Small intestine (tissue), 7 donors: ENCODE results near the gene RIPK4. TPM values are rescaled to one million over a fixed set of nuclear protein-coding genes. Genes with fewer than 3 reads are reported as not detected.
"Not testable (repeated sequence)": the region's sequence is repeated elsewhere in the genome, so short reads cannot be mapped to it uniquely, and the experiment has no call there.

ENCODE experiments used
- DNase-seq, 2 donors: peaks; one replicate each; pipeline versions ENCODE4 v3.0.0 to v3.0.0-alpha.2; 2013
- FAIRE-seq: peaks from 2 replicates; lab custom pipeline; 2012; peaks lifted over from hg19 to GRCh38; lab: Jason Lieb, UNC
- H3K27ac ChIP-seq, 3 donors: one replicate each; pipeline ENCODE4 v1.5.1; 2013; ENCODE audit warnings: low read length in 2 of 3, mild to moderate bottlenecking in 2 of 3, control low read depth in 1 of 3, inconsistent platforms in 1 of 3, low read depth in 1 of 3, moderate library complexity in 1 of 3
- H3K27me3 ChIP-seq, 3 donors: one replicate each; pipeline ENCODE4 v1.6.1; 2013; ENCODE audit warnings: low read length in 3 of 3, inconsistent platforms in 1 of 3; ENCODE audit not compliant: control insufficient read depth in 3 of 3, insufficient read depth in 3 of 3
- H3K36me3 ChIP-seq, 3 donors: one replicate each; pipeline ENCODE4 v1.6.1; 2013; ENCODE audit warnings: low read length in 3 of 3, inconsistent platforms in 1 of 3, low read depth in 1 of 3, mild to moderate bottlenecking in 1 of 3, moderate library complexity in 1 of 3; ENCODE audit not compliant: control insufficient read depth in 3 of 3, insufficient read depth in 2 of 3
- H3K4me1 ChIP-seq, 3 donors: one replicate each; pipeline ENCODE4 v1.6.1; 2013; ENCODE audit warnings: low read length in 2 of 3, inconsistent platforms in 1 of 3, low read depth in 1 of 3, mild to moderate bottlenecking in 1 of 3, moderate library complexity in 1 of 3; ENCODE audit not compliant: control insufficient read depth in 3 of 3, insufficient read depth in 2 of 3
- H3K4me3 ChIP-seq, 3 donors: one replicate each; pipeline ENCODE4 v1.5.1; 2013; ENCODE audit warnings: low read length in 3 of 3, control low read depth in 1 of 3, inconsistent platforms in 1 of 3, low read depth in 1 of 3, mild to moderate bottlenecking in 1 of 3, moderate library complexity in 1 of 3
- H3K9me3 ChIP-seq, 2 donors: one replicate each; pipeline ENCODE4 v1.6.1; 2013; ENCODE audit warnings: low read depth in 1 of 2, low read length in 1 of 2; ENCODE audit not compliant: control insufficient read depth in 2 of 2, insufficient read depth in 1 of 2
- WGBS, 3 donors: extraction: QIAGEN DNeasy Blood & Tissue Kit; methylation state at CpG; one replicate each; pipeline ENCODE4 v1.1.7; 2013; 5-methylcytosine and 5-hydroxymethylcytosine counted together
- polyA plus RNA-seq, 4 donors: library from polyadenylated mRNA; stranded (reverse) in 3 of 4; unstranded in 1 of 4; fragments of 200-250 nt in 3 of 4; fragments of 120-200 nt in 1 of 4; gene quantifications; one replicate each; pipeline versions ENCODE4 v1.2.1 to v1.2.3, GENCODE V29; 2013
- donor health status: healthy with polysubstance abuse.
- donor health status: control.
- donor health status: control.
- donor health status: Bipolar disorder and iron deficiency.
- donor health status: healthy.

Gene RIPK4
- polyA plus RNA-seq, 4 donors: 9.7 to 28.4 (median 20.5) TPM

DNA sequence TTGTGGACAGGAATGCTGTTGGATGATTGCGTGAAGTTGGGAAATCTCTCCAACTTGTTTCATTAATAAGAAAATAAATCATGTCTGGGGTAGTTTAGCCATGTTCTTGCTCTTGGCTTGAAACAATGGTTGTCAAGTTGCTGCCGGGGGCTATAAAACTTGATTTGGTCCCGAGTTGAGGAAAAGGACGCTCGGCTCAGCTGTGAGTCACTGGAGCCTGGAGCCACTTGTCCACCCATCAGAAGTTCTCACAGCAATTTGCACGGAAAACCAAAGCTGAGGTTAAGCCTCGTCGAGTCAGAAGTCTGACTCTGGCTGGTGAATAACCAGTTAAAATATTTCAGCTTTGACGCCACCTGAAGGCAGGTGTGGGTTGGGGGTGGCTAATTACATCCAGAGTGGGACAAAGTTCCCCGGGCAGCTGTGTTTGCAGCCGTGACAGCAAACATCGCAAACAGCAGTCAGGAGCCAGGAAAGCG, 19.7 kb upstream of the RIPK4 start:
- Histone ChIP-seq H3K4me1 (peaks cover 0 to 22% (median 0%) of the 10 kb centered on the region in 3 donors), H3K4me3 (no peak overlapping the region), H3K36me3 (no peaks in the 10 kb centered on the region), H3K27me3 (no peaks in the 10 kb centered on the region), H3K9me3 (no peaks in the 10 kb centered on the region), H3K27ac (no peak overlapping the region)
- WGBS, 3 donors: 18 to 56% (median 34%) methylated on average over 13 of the region's 13 CpGs
- DNase-seq: peak in 1 of 2 donors; percentile 70
- FAIRE-seq: no peak

DNA sequence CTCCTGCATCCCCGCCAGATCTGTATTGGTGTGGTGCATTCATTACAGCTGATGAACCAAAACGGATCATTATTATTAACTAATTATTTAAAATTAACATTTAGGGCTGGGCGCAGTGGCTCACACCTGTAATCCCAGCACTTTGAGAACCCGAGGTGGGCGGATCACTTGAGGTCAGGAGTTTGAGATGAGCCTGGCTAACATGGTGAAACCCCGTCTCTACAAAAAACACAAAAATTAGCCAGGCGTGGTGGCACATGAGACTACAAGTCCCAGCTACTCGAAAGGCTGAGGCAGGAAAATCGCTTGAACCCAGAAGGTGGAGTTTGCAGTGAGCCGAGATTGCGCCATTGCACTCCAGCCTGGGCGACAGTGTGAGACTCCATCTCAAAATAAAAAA, 18.4 kb upstream of the RIPK4 start:
- H3K27ac ChIP-seq, DNase-seq, H3K9me3 ChIP-seq, H3K36me3 ChIP-seq, H3K4me3 ChIP-seq, H3K27me3 ChIP-seq, FAIRE-seq: not testable (repeated sequence)
- peaks cover 0 to 23% (median 0%) of the 10 kb centered on the region in 3 donors for H3K4me1 ChIP-seq
- 81 to 89% (median 86%) methylated on average over 12 of the region's 12 CpGs for WGBS, 3 donors

DNA sequence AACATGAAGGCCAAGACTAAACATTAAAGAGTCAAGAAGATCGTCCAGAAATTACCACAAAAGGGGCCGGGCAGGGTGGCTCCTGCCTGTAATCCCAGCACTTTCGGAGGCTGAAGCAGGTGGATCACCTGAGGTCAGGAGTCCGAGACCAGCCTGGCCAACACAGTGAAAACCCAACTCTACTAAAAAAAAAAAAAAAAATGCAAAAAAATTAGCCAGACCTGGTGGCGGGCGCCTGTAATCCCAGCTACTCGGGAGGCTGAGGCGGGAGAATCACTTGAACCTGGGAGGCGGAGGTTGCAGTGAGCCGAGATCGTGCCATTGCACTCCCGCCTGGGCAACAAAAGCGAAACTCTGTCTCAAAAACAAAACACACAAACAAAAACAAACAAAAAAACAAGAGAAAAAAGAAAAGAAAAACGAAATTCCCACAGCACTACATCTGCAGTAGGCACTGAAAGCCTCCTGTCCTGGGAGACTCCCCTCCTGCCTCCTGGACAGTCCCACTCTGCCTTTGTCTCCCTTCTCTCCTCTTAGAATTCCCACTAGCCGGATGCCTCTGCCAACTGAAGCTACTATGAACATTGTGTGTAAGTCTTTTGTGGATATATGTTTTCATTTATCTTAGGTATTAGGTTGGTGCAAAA, 17.7 kb upstream of the RIPK4 start:
- Histone ChIP-seq H3K27ac (peak overlapping the region in 1 of 3 donors; percentile 68), H3K36me3 (no peaks in the 10 kb centered on the region), H3K9me3 (no peaks in the 10 kb centered on the region), H3K4me3 (no peak overlapping the region), H3K27me3 (no peaks in the 10 kb centered on the region), H3K4me1 (peaks cover 0 to 27% (median 0%) of the 10 kb centered on the region in 3 donors)
- 85 to 88% (median 86%) methylated on average over 13 to 15 of the region's 15 CpGs for WGBS, 3 donors
- DNase-seq (no peak), FAIRE-seq (no peak)

GRCh38 chr21:41783476-41784180, 16.8 kb upstream of the RIPK4 start:
- WGBS, 3 donors: 7 to 39% (median 12%) methylated on average over 18 of the region's 18 CpGs
- Histone ChIP-seq H3K27me3 (peaks cover 0 to 3% (median 0%) of the 10 kb centered on the region in 3 donors), H3K27ac (peak overlapping the region; percentile 38 to 80 (median 68)), H3K4me3 (no peak overlapping the region), H3K36me3 (no peaks in the 10 kb centered on the region), H3K4me1 (peaks cover 0 to 31% (median 3%) of the 10 kb centered on the region in 3 donors), H3K9me3 (no peaks in the 10 kb centered on the region)
- FAIRE-seq (no peak), DNase-seq (peak; percentile 88 to 97)

- H3K27me3 ChIP-seq: peaks cover 0 to 6% (median 0%) of the 10 kb centered on the region in 3 donors
These were observed 14.2 kb upstream of the RIPK4 start for GRCh38 chr21:41781050-41781410.

DNA sequence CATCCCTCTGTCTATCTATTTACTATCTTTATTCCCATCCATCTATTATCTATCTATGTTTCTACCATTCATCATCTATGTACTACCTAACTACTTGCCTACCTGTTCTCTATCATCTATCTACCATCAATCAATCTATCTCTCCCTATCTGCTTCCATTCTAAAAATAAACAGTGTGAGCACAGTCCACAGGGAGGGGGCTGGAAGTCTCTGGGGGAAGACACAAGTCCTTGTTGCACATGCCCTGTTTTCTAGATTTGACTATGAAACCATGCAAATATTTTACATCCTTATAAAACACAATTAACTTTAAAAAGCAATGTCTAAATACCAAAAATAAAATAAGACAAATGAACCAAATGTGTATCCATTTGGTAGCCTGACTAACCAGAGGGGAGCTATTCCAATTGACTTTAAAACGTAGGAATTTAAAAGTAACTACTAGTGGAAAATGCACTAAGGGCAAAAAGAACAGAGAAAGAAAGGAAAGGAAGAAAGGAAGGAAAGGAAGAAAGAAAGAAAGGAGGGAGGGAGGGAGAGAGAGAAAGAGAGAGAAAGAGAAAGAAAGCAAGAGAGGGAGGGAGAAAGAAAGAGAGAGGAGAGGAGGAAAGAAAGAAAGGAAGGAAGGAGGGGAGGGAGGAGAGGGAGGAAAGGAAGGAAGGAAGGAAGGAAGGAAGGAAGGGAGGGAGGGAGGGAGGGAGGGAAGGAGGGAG, 13.6 kb upstream of the RIPK4 start:
- H3K9me3 ChIP-seq: no peaks in the 10 kb centered on the region
- peaks cover 0 to 29% (median 3%) of the 10 kb centered on the region in 3 donors for H3K4me1 ChIP-seq
- peaks cover 0 to under 1% (median 0%) of the 10 kb centered on the region in 3 donors for H3K36me3 ChIP-seq
- no peak overlapping the region for H3K4me3 ChIP-seq
- WGBS, 3 donors: 42 to 68% (median 68%) methylated on average over 1 of the region's 1 CpG
- FAIRE-seq (no peak), DNase-seq (no peak)
- peaks cover 0 to 6% (median 0%) of the 10 kb centered on the region in 3 donors for H3K27me3 ChIP-seq
- no peak overlapping the region for H3K27ac ChIP-seq

More at GRCh38 chr21:41781050-41781410, 14.2 kb upstream of the RIPK4 start:
- FAIRE-seq: no peak
- no peak overlapping the region for H3K27ac ChIP-seq
- WGBS, 3 donors: 73 to 81% (median 78%) methylated on average over 2 of the region's 2 CpGs
- no peak overlapping the region for H3K4me3 ChIP-seq
- peaks cover 0 to 29% (median 3%) of the 10 kb centered on the region in 3 donors for H3K4me1 ChIP-seq
- no peaks in the 10 kb centered on the region for H3K9me3 ChIP-seq
- H3K36me3 ChIP-seq: no peaks in the 10 kb centered on the region
- no peak for DNase-seq

DNA sequence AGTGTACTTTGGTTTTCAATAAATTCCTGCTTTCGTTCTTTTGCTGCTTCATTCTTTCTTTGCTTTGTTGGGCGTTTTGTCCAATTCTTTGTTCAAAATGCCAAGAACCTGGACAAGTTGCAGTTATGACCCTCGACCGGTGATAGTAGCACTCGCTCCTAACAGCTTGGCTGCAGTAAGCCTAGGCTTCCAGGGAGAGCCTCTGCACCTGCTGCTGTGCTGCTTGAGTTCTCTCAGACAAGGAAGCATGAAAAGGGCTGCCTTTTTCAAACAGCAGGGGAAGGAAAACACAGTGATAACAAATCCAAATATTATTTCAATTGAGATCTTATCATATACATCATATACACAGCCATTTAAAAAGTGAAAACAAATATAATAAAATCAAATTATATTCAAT, 12.8 kb upstream of the RIPK4 start:
- Histone ChIP-seq H3K36me3 (peaks cover 0 to 7% (median 0%) of the 10 kb centered on the region in 3 donors), H3K27me3 (peaks cover 0 to 6% (median 0%) of the 10 kb centered on the region in 3 donors), H3K4me3 (peak overlapping the region in 1 of 3 donors; percentile 28), H3K27ac (peak overlapping the region; percentile 35 to 57 (median 53)), H3K9me3 (no peaks in the 10 kb centered on the region), H3K4me1 (peaks cover 0 to 29% (median 3%) of the 10 kb centered on the region in 3 donors)
- DNase-seq: peak in 1 of 2 donors; percentile 57
- 8 to 34% (median 23%) methylated on average over 5 of the region's 5 CpGs for WGBS, 3 donors
- FAIRE-seq: no peak
